Esophagus muscularis mucosa (tissue), 3 donors: ENCODE results near the gene TMEM238.

Experiments used
- CTCF ChIP-seq, 3 experiments: fragments of 200-600 bp in 2 of 3; fragments of 450-650 bp in 1 of 3; sonication (generic) in 2 of 3; IDR thresholded peaks; one replicate each; pipeline ENCODE4 v1.5.1; 2017 to 2019; ENCODE audit warnings: antibody characterized with exemption in 3 of 3, mild to moderate bottlenecking in 2 of 3, moderate library complexity in 1 of 3
- POLR2A ChIP-seq: fragments of 450-650 bp; IDR thresholded peaks from one replicate; pipeline ENCODE4 v1.6.1; 2017; ENCODE audit warnings: antibody characterized with exemption, moderate library complexity, mild to moderate bottlenecking, low read depth

GRCh38 chr19:55392820-55393761 lies 9.0 kb upstream of the TMEM238 start:
- TF ChIP-seq CTCF (IDR thresholded peaks at IDR 0.05) = no peak
- TF ChIP-seq POLR2A = no peak
